Measurements from ENCODE around the gene CRB2. TPM values are rescaled to one million over a fixed set of nuclear protein-coding genes. Genes with fewer than 3 reads are reported as not detected.

Gene CRB2
- total and polyA plus RNA-seq, 2 donors (not counting 1 experiment from before 2014, with no cell fraction given): not detected

DNA sequence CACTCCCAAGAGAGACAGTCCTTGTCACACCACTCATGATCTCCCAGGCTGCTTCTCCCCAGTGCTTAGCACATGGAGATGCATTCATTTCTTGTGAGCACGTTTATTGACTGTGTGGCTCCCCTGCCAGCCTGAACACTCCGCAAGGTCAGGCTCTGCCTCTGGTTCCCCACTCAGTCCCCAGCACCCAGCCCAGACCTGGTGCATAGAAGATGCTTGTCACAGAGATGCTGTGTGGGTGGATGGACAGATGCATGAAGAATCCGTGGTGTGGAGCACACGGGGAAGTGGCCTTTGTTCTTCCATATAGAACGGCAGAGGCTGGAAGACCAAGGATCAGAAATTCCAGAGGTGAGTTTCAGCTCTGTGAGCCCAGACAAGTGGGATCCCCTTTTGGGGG lies 13.8 kb upstream of the CRB2 start:
- Histone ChIP-seq H3K79me2 (ENCODE audit: control insufficient read depth, insufficient read depth, low read length) (no peaks in the 10 kb centered on the region), H3K9ac (ENCODE audit: insufficient read depth, low read length) (no peak overlapping the region), H3K4me1 (ENCODE audit: control insufficient read depth, extremely low read depth, insufficient read depth, low read length) (no peaks in the 10 kb centered on the region), H2AFZ (ENCODE audit: low read length) (no peak overlapping the region), H3K4me3 (replicated peaks in 1 of 4; ENCODE audit: control extremely low read depth in 1 of 4, insufficient read depth in 1 of 4, low read depth in 3 of 4, low read length in 4 of 4) (no peak overlapping the region), H3K9me3 (ENCODE audit: control insufficient read depth, insufficient read depth, low read depth, low read length) (no peaks in the 10 kb centered on the region), H3K36me3 (ENCODE audit: control insufficient read depth, insufficient read depth, low read length) (no peaks in the 10 kb centered on the region), H3K4me2 (ENCODE audit: extremely low read depth, insufficient read depth, low read length) (no peak overlapping the region), H3K27me3 (ENCODE audit: control insufficient read depth, insufficient read depth, low read length) (no peaks in the 10 kb centered on the region), H3K27ac (ENCODE audit: insufficient read depth, low read length) (no peak overlapping the region), H4K20me1 (ENCODE audit: control insufficient read depth, extremely low read depth, insufficient read depth, low read length) (no peaks in the 10 kb centered on the region)
- TF ChIP-seq, protein P1, sequence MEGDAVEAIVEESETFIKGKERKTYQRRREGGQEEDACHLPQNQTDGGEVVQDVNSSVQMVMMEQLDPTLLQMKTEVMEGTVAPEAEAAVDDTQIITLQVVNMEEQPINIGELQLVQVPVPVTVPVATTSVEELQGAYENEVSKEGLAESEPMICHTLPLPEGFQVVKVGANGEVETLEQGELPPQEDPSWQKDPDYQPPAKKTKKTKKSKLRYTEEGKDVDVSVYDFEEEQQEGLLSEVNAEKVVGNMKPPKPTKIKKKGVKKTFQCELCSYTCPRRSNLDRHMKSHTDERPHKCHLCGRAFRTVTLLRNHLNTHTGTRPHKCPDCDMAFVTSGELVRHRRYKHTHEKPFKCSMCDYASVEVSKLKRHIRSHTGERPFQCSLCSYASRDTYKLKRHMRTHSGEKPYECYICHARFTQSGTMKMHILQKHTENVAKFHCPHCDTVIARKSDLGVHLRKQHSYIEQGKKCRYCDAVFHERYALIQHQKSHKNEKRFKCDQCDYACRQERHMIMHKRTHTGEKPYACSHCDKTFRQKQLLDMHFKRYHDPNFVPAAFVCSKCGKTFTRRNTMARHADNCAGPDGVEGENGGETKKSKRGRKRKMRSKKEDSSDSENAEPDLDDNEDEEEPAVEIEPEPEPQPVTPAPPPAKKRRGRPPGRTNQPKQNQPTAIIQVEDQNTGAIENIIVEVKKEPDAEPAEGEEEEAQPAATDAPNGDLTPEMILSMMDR (conservative IDR thresholded peaks at IDR 0.05 in 1 of 2, IDR thresholded peaks at IDR 0.05 in 1 of 2; ENCODE audit: low read depth in 1 of 2, low read length in 2 of 2): no peak
- no peak for TF ChIP-seq EZH2 (IDR thresholded peaks at IDR 0.05; ENCODE audit: low read length, missing control alignments)
- DNase-seq (ENCODE audit: low read depth in 2 of 2): no peak

DNA sequence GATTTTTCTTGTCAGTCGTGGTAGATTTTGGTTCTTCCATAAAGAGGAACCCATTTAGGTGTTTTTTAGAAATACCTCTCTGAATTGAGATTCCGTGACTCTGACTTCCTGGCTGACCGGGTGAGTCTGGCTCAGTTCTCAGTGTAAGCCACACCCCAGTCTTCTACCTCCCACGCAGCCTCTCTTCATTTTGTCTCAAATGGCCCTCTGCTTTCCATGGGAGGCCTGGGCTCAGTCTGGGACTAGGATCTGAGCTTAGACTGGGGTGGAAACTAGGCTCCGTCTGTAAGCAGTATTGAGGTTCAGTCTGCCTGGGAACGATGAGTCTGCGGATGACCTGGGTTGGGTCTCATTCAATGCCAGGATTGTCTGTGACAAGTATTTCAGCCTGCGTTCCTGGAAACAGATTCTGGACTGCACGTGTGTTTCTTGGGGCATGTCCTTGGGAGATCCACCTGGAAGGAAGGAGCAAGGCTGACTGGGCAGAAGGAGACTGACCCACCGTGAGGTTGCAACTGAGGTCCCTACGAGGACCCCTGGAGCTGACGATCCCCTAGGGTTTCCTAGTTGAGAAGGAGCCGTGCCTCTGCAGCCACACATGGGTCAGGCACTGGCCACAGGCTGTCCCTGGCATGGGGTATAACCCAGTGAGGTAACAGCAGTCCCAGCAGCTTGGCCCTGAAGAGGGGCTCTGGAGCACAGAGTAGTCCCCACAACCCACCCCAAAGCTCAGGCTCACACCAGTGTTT lies 12.4 kb upstream of the CRB2 start:
- no peaks in the 10 kb centered on the region for H3K4me1 ChIP-seq (ENCODE audit: control insufficient read depth, extremely low read depth, insufficient read depth, low read length)
- H3K36me3 ChIP-seq (ENCODE audit: control insufficient read depth, insufficient read depth, low read length): no peaks in the 10 kb centered on the region
- no peaks in the 10 kb centered on the region for H3K79me2 ChIP-seq (ENCODE audit: control insufficient read depth, insufficient read depth, low read length)
- H4K20me1 ChIP-seq (ENCODE audit: control insufficient read depth, extremely low read depth, insufficient read depth, low read length): no peaks in the 10 kb centered on the region
- no peak overlapping the region for H3K4me2 ChIP-seq (ENCODE audit: extremely low read depth, insufficient read depth, low read length)
- H2AFZ ChIP-seq (ENCODE audit: low read length): no peak overlapping the region
- no peaks in the 10 kb centered on the region for H3K9me3 ChIP-seq (ENCODE audit: control insufficient read depth, insufficient read depth, low read depth, low read length)
- H3K27me3 ChIP-seq (ENCODE audit: control insufficient read depth, insufficient read depth, low read length): no peaks in the 10 kb centered on the region
- no peak overlapping the region for H3K4me3 ChIP-seq (replicated peaks in 1 of 4; ENCODE audit: control extremely low read depth in 1 of 4, insufficient read depth in 1 of 4, low read depth in 3 of 4, low read length in 4 of 4)
- H3K27ac ChIP-seq (ENCODE audit: insufficient read depth, low read length): no peak overlapping the region
- no peak overlapping the region for H3K9ac ChIP-seq (ENCODE audit: insufficient read depth, low read length)
- peak in 1 of 2 donors; percentile 42 for DNase-seq (ENCODE audit: low read depth in 2 of 2)
- no peak for TF ChIP-seq EZH2 (IDR thresholded peaks at IDR 0.05; ENCODE audit: low read length, missing control alignments)
- TF ChIP-seq, protein P1 (conservative IDR thresholded peaks at IDR 0.05 in 1 of 2, IDR thresholded peaks at IDR 0.05 in 1 of 2; ENCODE audit: low read depth in 1 of 2, low read length in 2 of 2): no peak

DNA sequence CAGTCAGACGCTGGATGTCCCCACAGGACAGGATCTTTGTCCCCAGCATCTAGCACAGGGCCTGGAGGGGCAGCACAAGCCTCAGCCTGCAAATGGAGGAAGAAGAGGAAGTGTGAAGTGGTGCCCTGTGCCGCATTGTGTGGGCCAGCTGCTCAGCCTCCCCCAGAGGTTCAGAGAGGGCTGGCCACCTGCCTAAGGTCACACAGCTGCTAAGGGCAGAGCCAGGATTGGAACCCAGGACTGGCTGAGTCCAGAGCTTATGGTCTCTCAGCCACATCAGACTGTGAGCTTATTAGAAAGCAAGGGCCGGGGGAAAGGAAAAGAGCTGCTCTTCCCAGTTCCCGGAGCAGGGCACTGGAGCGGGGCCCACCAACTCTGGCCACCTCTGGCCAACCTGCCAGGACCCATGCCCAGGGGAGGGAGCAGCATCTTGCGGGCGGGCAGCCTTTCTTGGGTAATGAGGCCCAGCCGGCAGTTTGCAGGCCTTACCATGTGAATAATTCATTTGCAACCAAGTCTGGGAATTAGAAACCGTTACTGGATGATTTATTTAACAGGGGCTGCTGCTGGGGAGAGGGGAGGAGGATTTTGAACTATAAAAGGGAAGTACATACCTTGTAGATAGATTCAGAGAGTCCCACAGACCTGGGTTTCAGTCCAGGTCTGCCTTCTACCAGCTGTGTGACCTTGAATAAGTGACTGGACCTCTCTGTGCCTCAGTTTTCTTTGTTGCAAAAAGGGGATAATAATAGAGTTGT lies 11.6 kb upstream of the CRB2 start:
- H2AFZ ChIP-seq (ENCODE audit: low read length): no peak overlapping the region
- H3K36me3 ChIP-seq (ENCODE audit: control insufficient read depth, insufficient read depth, low read length): no peaks in the 10 kb centered on the region
- no peaks in the 10 kb centered on the region for H3K4me1 ChIP-seq (ENCODE audit: control insufficient read depth, extremely low read depth, insufficient read depth, low read length)
- H4K20me1 ChIP-seq (ENCODE audit: control insufficient read depth, extremely low read depth, insufficient read depth, low read length): no peaks in the 10 kb centered on the region
- no peak overlapping the region for H3K9ac ChIP-seq (ENCODE audit: insufficient read depth, low read length)
- H3K9me3 ChIP-seq (ENCODE audit: control insufficient read depth, insufficient read depth, low read depth, low read length): no peaks in the 10 kb centered on the region
- no peak for DNase-seq (ENCODE audit: low read depth in 2 of 2)
- no peaks in the 10 kb centered on the region for H3K27me3 ChIP-seq (ENCODE audit: control insufficient read depth, insufficient read depth, low read length)
- H3K4me2 ChIP-seq (ENCODE audit: extremely low read depth, insufficient read depth, low read length): no peak overlapping the region
- no peak overlapping the region for H3K4me3 ChIP-seq (replicated peaks in 1 of 4; ENCODE audit: control extremely low read depth in 1 of 4, insufficient read depth in 1 of 4, low read depth in 3 of 4, low read length in 4 of 4)
- TF ChIP-seq, protein P1 (conservative IDR thresholded peaks at IDR 0.05 in 1 of 2, IDR thresholded peaks at IDR 0.05 in 1 of 2; ENCODE audit: low read depth in 1 of 2, low read length in 2 of 2): no peak
- no peak for TF ChIP-seq EZH2 (IDR thresholded peaks at IDR 0.05; ENCODE audit: low read length, missing control alignments)
- no peaks in the 10 kb centered on the region for H3K79me2 ChIP-seq (ENCODE audit: control insufficient read depth, insufficient read depth, low read length)
- H3K27ac ChIP-seq (ENCODE audit: insufficient read depth, low read length): no peak overlapping the region

Measured in fibroblast of lung (primary cell).